ENCODE data around the gene HNRNPA3. TPM values are rescaled to one million over a fixed set of nuclear protein-coding genes. Genes with fewer than 3 reads are reported as not detected.

Gene HNRNPA3
- total and polyA plus RNA-seq, 7 donors = 66.0 to 227 (median 84.4) TPM

DNA sequence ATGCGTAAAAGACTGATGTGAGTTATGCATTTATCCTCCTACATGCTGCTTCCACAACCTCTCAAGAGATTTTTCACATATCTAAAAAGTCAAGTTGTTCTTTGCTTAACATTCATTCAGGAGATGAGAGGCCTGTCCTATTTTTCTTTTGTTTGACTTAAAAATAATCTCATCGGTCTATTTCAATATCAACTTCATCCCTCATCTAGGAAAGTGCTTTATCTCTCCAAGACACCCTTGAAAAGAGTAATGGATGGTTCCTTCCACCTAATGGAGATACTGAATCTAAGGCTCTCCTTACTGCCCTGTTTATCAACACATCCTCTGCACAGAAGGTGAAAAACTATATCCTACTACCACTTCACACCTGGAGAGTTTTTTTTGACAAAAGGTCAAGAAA, 49.5 kb downstream of the HNRNPA3 start:
- TF ChIP-seq, protein P1, sequence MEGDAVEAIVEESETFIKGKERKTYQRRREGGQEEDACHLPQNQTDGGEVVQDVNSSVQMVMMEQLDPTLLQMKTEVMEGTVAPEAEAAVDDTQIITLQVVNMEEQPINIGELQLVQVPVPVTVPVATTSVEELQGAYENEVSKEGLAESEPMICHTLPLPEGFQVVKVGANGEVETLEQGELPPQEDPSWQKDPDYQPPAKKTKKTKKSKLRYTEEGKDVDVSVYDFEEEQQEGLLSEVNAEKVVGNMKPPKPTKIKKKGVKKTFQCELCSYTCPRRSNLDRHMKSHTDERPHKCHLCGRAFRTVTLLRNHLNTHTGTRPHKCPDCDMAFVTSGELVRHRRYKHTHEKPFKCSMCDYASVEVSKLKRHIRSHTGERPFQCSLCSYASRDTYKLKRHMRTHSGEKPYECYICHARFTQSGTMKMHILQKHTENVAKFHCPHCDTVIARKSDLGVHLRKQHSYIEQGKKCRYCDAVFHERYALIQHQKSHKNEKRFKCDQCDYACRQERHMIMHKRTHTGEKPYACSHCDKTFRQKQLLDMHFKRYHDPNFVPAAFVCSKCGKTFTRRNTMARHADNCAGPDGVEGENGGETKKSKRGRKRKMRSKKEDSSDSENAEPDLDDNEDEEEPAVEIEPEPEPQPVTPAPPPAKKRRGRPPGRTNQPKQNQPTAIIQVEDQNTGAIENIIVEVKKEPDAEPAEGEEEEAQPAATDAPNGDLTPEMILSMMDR (IDR thresholded peaks at IDR 0.05) = no peak
- Histone ChIP-seq H3K4me1 (peaks cover 54% of the 10 kb centered on the region), H3K4me3 (peak overlapping the region; percentile 86), H3K36me3 (ENCODE audit: insufficient read depth in 1 of 2, low read depth in 1 of 2) (no peaks in the 10 kb centered on the region), H3K27ac (peak overlapping the region; percentile 99), H3K9me3 (no peaks in the 10 kb centered on the region), H3K27me3 (ENCODE audit: insufficient read depth in 3 of 3, low read length in 2 of 3) (no peaks in the 10 kb centered on the region)
- WGBS, 3 donors = 2 to 6% (median 4%) methylated on average over 2 of the region's 2 CpGs
- no peak for DNase-seq
- intact Hi-C loops (cut with DNase I) = loop anchor here (2.0 to 10.0 kb wide), 3 partner anchors 49 to 97 kb away; partner anchors contain the start of gene HNRNPA3 (in 1 of the 2)
- no peak for ATAC-seq

DNA sequence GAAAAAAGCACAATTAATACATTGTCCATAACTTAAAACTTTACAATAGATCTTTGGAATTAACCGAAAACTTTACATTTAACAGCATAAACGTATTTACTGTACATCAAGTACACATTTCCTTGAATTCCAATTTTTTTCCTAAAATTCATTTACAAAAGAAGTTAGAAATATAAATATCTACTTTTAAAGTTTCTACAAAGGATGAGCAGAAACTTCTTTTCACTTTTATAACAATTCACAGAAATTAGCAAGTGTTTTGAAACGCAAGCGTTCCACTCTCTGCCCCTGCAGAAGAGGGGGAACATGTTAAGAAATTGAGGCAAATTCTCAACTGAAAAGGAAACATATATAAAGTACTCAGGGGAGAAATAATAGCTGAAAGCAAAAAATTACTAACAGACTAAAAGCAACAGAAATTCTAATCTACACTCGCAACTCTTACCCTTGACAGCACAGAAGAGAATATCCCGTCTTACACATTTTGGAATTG, 50.4 kb downstream of the HNRNPA3 start:
- ATAC-seq = no peak
- intact Hi-C loops (cut with DNase I) = loop anchor here (1.0 to 10.0 kb wide), 4 partner anchors 49 to 98 kb away; partner anchors contain the start of gene HNRNPA3 (in 1 of the 2)
- Histone ChIP-seq H3K27me3 (ENCODE audit: insufficient read depth in 3 of 3, low read length in 2 of 3) (no peaks in the 10 kb centered on the region), H3K27ac (peak overlapping the region; percentile 99), H3K36me3 (ENCODE audit: insufficient read depth in 1 of 2, low read depth in 1 of 2) (no peaks in the 10 kb centered on the region), H3K4me3 (peak overlapping the region; percentile 86), H3K4me1 (peaks cover 45% of the 10 kb centered on the region), H3K9me3 (no peaks in the 10 kb centered on the region)
- DNase-seq = no peak
- WGBS, 3 donors = 1 to 2% (median 1%) methylated on average over 6 of the region's 6 CpGs
- TF ChIP-seq, protein P1 (IDR thresholded peaks at IDR 0.05) = no peak

DNA sequence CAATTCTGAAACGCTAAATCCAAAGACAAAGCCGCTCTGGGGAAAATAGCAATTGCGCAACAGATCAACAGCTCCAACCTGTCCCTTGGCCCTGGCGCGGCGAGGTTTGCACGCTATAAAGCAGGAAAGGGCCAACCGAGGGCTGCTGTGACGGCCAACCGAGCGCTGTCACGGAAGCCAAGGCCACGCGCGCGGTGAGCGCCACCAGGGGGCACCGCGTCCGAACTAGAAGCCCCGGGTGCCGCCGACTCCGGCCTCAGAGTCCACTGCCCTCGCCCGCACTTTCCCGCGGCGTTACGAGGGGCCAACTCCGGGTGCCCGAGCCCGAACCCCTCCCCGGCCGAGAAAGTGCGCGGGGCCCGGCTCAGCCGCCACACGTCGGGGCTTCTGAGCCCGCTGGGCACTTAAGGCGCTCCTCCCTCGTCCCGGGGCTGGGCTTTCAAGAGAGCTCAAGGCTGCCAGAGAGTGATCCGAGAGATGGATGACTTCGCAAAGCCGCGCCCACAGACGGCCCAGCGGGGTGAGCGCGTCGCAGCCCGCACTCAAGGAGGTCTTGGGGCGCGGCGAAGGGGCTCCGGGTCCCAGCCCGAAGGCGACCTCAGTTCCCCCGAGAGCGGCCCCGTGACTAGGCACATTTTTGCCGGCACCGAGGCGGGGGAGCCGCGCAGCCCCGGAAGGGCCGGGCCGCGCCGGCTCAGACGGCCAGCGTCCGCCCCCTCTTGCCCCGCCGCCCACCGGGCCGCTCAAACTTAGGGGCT, 51.0 kb downstream of the HNRNPA3 start:
- TF ChIP-seq, protein P1 (IDR thresholded peaks at IDR 0.05) = peak; percentile 88
- Histone ChIP-seq H3K4me1 (peaks cover 44% of the 10 kb centered on the region), H3K9me3 (no peaks in the 10 kb centered on the region), H3K27me3 (ENCODE audit: insufficient read depth in 3 of 3, low read length in 2 of 3) (no peaks in the 10 kb centered on the region), H3K4me3 (peak overlapping the region; percentile 86), H3K36me3 (ENCODE audit: insufficient read depth in 1 of 2, low read depth in 1 of 2) (no peaks in the 10 kb centered on the region), H3K27ac (peak overlapping the region; percentile 99)
- ATAC-seq (peak; percentile 82 to 84 (median 83)), DNase-seq (peak; percentile 99 to 100)
- intact Hi-C loops (cut with DNase I) = loop anchor here (1.0 to 10.0 kb wide), 4 partner anchors 49 to 99 kb away; partner anchors contain the start of gene HNRNPA3 (in 1 of the 2)
- WGBS, 3 donors = 0% methylated on average over 47 to 81 of the region's 81 CpGs

- peak in 1 of 2 donors; percentile 58 for DNase-seq
- TF ChIP-seq, protein P1 (IDR thresholded peaks at IDR 0.05) = no peak
These were observed 51.7 kb downstream of the HNRNPA3 start for GRCh38 chr2:177264209-177264692.

More at GRCh38 chr2:177264209-177264692, 51.7 kb downstream of the HNRNPA3 start:
- intact Hi-C loops (cut with DNase I) = loop anchor here in 1 of 2 donors (10.0 kb wide), 1 partner anchor 99 kb away; no protein-coding TSS in a partner anchor
- H3K4me1 ChIP-seq = peaks cover 43% of the 10 kb centered on the region
- H3K27ac ChIP-seq = peak overlapping the region; percentile 99
- H3K9me3 ChIP-seq = no peaks in the 10 kb centered on the region
- H3K27me3 ChIP-seq (ENCODE audit: insufficient read depth in 3 of 3, low read length in 2 of 3) = no peaks in the 10 kb centered on the region
- H3K4me3 ChIP-seq = peak overlapping the region; percentile 86
- 0 to 2% (median 1%) methylated on average over 21 to 61 of the region's 61 CpGs for WGBS, 3 donors
- peak; percentile 37 to 47 (median 46) for ATAC-seq
- H3K36me3 ChIP-seq (ENCODE audit: insufficient read depth in 1 of 2, low read depth in 1 of 2) = no peaks in the 10 kb centered on the region
